SK-N-MC (cell line): ENCODE data around the gene ALPP.
"Not testable (repeated sequence)": the region's sequence is repeated elsewhere in the genome, so short reads cannot be mapped to it uniquely, and the experiment has no call there.

Experiments
- DNase-seq: peaks from one replicate; pipeline ENCODE4 v3.0.0-alpha.2; 2011; ENCODE audit warnings: low read depth, low spot score
- H3K27ac ChIP-seq: fragments of 200-600 bp; sonication (generic); 2 replicates; pipeline ENCODE4 v1.5.1; 2016; ENCODE audit warnings: mixed run types
- H3K36me3 ChIP-seq: fragments of 200-600 bp; sonication (generic); 2 replicates; pipeline ENCODE4 v1.6.1; 2017; ENCODE audit warnings: antibody characterized with exemption, low read length, mixed read lengths; ENCODE audit not compliant: insufficient read depth
- H3K4me3 ChIP-seq: fragments of 200-600 bp; sonication (generic); 2 replicates; pipeline ENCODE4 v1.5.1; 2016
- H3K9ac ChIP-seq: fragments of 200-600 bp; sonication (generic); 2 replicates; pipeline ENCODE4 v1.8.0; 2017; ENCODE audit warnings: mixed run types, mixed read lengths; ENCODE audit not compliant: insufficient read length
- H3K9me3 ChIP-seq: fragments of 200-600 bp; sonication (generic); 2 replicates; pipeline ENCODE4 v1.6.1; 2017; ENCODE audit warnings: low read depth, mild to moderate bottlenecking, antibody characterized with exemption, low read length, moderate library complexity, mixed read lengths
- EZH2 ChIP-seq: fragments of 200-600 bp; sonication (generic); IDR thresholded peaks from one replicate; pipeline ENCODE4 v1.6.1; 2017; ENCODE audit warnings: antibody characterized with exemption
- FOXP2 ChIP-seq: optimal IDR thresholded peaks from 2 replicates; pipeline ENCODE3; 2011; ENCODE audit warnings: mild to moderate bottlenecking, moderate library complexity; ENCODE audit not compliant: insufficient read depth; ENCODE audit errors: extremely low read length, control extremely low read depth
- POLR2AphosphoS5 ChIP-seq: IDR thresholded peaks from 2 replicates; pipeline ENCODE4 v1.6.1; 2012; ENCODE audit warnings: mild to moderate bottlenecking, low read depth, low read length, borderline replicate concordance

The ALPP gene

DNA sequence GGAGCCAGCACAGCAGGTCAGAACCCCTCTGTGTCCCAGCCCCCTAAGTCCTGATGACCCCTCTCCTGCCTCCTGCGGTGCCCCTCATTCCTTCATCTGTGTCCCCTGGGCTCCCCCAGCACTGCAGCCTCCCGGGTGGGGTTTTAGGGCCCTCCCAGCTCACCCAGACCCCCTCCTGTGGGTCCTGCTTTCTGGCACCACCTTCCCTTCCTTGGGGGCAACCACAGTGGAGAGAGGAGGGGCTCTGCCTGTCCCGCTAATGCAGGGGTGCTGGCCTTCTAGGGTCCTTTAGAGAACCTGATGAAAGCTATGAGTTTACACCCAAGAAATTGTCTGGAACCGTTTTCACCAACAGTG is 42.7 kb upstream of the ALPP start:
- no peak overlapping the region for H3K4me3 ChIP-seq
- no peak overlapping the region for H3K9ac ChIP-seq
- no peak overlapping the region for H3K27ac ChIP-seq
- no peaks in the 10 kb centered on the region for H3K9me3 ChIP-seq
- H3K36me3 ChIP-seq = no peaks in the 10 kb centered on the region
- no peak for DNase-seq
- TF ChIP-seq POLR2AphosphoS5 (no peak), FOXP2 (no peak), EZH2 (no peak)

GRCh38 chr2:232336241-232336736 is 42.3 kb upstream of the ALPP start:
- Histone ChIP-seq H3K9ac (no peak overlapping the region), H3K36me3 (no peaks in the 10 kb centered on the region), H3K4me3 (no peak overlapping the region), H3K9me3 (no peaks in the 10 kb centered on the region), H3K27ac (no peak overlapping the region)
- no peak for TF ChIP-seq EZH2
- no peak for DNase-seq

GRCh38 chr2:232336981-232337720 is 41.4 kb upstream of the ALPP start:
- no peak overlapping the region for H3K27ac ChIP-seq
- TF ChIP-seq FOXP2 = no peak
- TF ChIP-seq POLR2AphosphoS5 = no peak
- DNase-seq = no peak
- H3K36me3 ChIP-seq = no peaks in the 10 kb centered on the region
- no peak overlapping the region for H3K9ac ChIP-seq
- H3K4me3 ChIP-seq = no peak overlapping the region
- H3K9me3 ChIP-seq = no peaks in the 10 kb centered on the region

GRCh38 chr2:232338094-232338758 is 40.3 kb upstream of the ALPP start:
- H3K4me3 ChIP-seq, H3K36me3 ChIP-seq, H3K9ac ChIP-seq, H3K9me3 ChIP-seq, H3K27ac ChIP-seq, DNase-seq: not testable (repeated sequence)

GRCh38 chr2:232338759-232339106 is 39.8 kb upstream of the ALPP start:
- TF ChIP-seq POLR2AphosphoS5 = no peak
- TF ChIP-seq EZH2 = no peak
- TF ChIP-seq FOXP2 = no peak
- no peak overlapping the region for H3K27ac ChIP-seq
- no peaks in the 10 kb centered on the region for H3K9me3 ChIP-seq
- no peak for DNase-seq
- H3K36me3 ChIP-seq = no peaks in the 10 kb centered on the region
- no peak overlapping the region for H3K9ac ChIP-seq
- no peak overlapping the region for H3K4me3 ChIP-seq

DNA sequence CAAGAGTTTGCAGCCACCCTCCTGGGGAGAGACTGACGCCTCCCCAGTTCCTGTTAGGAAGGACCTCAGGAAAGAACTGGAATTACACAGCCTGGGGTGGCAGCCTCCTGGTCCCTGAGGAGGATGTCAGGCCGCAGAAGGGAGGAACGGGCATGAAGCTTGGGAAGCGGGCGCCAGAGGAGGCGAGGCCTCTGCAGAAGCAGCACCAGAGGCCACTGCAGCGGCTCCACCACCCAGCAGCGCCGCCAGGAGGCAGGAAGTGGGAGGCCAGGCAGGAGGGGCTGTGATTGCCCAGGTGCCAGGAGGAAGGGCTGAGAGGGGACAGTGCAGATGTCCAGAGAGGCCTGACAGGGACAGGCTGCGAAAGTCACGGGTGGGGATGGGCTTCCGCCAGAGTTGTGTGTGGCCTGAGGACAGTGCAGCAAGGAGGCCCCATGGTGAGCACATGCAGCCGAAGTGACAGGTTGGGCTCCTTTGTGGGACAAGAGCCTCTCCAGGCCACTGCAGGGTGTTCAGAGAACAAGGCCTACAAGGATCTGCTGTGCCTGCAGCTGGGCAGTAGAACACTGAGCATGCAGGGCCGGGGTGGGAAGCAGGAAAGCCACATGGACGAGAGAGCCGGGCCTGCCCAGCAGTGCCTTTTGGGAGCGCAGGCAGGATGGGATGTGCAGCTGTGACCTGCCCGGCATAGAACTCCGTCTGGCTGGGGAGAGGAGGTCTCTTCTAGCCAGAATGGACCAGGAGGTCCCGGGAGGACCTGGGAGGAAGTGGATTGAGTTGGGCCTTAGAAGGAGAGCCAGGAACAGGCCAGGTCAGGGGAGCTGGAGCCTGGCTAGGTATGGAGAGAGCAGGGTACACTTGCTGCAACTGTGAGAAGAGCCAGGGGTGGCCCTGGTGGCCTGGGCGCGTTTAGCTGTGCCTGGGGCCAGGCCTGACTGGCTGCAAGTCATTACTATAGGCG is 39.1 kb upstream of the ALPP start:
- no peak for TF ChIP-seq POLR2AphosphoS5
- TF ChIP-seq EZH2 = no peak
- TF ChIP-seq FOXP2 = no peak

DNA sequence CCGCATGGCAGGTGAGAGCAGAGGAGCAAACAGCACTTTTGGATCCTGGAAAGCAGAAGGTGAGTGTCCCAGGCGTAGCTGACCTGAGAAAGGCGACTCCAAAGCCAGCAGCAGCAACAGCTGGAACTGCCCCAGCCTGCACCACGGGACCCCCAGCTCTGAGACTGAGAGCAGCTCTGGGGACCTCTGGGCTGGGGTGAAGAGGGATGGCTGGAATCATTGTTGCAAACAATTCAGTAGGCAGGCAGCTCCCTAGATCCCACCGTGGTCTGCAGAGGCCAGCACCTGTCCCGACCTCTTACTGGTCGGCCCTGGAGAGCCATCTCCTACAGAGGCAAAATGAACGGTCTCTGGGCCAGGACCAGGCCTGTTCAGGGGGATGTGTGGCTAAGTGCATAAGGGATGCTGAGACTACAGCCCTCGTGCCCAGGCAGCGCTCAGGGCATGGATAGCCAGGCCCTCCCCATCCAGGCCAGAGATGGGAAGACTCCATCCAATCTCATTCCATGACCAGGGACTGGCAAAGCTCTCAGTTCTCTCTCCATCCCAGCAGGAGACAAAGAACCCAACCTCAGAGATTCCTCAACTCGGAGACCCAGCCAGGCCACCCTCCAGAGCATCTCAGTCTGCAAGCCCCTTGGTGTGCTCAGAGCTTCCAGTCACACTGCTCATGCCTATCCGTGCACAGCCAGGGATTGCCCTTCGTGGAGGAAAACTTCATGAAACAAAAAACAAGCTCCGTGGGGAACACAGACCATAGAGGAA is 38.2 kb upstream of the ALPP start:
- no peak for DNase-seq
- Histone ChIP-seq H3K4me3 (no peak overlapping the region), H3K9ac (no peak overlapping the region), H3K36me3 (no peaks in the 10 kb centered on the region), H3K27ac (no peak overlapping the region), H3K9me3 (no peaks in the 10 kb centered on the region)
- TF ChIP-seq POLR2AphosphoS5 (no peak), EZH2 (no peak), FOXP2 (no peak)

More for the DNA sequence above, 39.1 kb upstream of the ALPP start:
- H3K27ac ChIP-seq = no peak overlapping the region
- H3K4me3 ChIP-seq = no peak overlapping the region
- no peaks in the 10 kb centered on the region for H3K9me3 ChIP-seq
- no peak for DNase-seq
- no peak overlapping the region for H3K9ac ChIP-seq
- no peaks in the 10 kb centered on the region for H3K36me3 ChIP-seq
